Measurements from ENCODE around the gene NRXN3.

GRCh38 chr14:79111987-79112501, 941.9 kb downstream of the NRXN3 start:
- TF ChIP-seq CTCF (IDR thresholded peaks at IDR 0.05; ENCODE audit: insufficient read depth, low read length, poor library complexity, severe bottlenecking) (no peak), EZH2phosphoT487 (conservative IDR thresholded peaks at IDR 0.05; ENCODE audit: low read length) (no peak)
